ENCODE data around the gene AHNAK. TPM values are rescaled to one million over a fixed set of nuclear protein-coding genes. Genes with fewer than 3 reads are reported as not detected.
A peak's percentile ranks its signal among the peaks of the same experiment; 100 is the strongest.

The AHNAK gene
- total and polyA plus RNA-seq, 2 donors (not counting 3 experiments of a cell fraction or from before 2014, with no cell fraction given), result 35.2 to 436 TPM

DNA sequence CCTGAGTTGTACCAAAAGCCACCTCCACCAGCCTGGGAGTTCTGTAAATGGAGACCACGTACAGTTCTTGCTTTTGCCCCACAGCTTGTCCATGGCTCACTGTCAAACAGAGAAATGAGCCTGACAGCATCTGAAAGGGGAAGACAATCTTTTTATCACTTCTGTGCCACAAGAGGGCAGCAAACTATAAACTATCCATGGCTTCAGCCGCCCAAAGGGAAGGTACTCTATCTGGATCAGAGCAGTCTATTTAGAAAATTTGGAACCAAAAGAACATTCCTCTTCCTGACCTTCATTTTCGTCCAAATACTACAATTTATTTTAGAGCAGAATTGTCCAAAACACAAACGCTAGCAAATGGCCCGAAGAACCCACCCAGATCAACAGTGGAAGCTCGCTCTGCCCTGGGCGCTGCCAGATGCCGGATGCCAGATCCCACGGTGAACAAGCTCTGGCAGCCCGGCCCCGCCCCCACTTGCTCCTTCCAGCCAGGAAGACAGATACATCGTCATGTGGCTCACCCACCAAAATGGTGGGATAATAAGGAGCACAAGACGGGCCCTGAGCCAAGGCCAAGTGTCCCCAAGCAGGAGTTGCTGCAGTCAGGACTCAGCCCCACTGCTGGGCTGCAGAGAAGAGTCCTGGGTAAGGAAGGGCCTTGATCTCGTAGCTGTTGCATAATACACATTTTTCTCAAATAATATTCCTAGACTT lies 151.6 kb downstream of the AHNAK start:
- dilution Hi-C loops (cut with MboI; ENCODE audit: extremely low pct_ligation_motif_present, low sequenced_read_pairs), result no loop called here
- H3K9me1 ChIP-seq (replicated peaks; ENCODE audit: control insufficient read depth, extremely low read depth, insufficient read depth, low read length), result no peaks in the 10 kb centered on the region
- FAIRE-seq (peak; percentile 93), DNase-seq (ENCODE audit: low read depth, low spot score) (peak; percentile 86)
- H3K4me1 ChIP-seq (ENCODE audit: control insufficient read depth, extremely low read depth, insufficient read depth, low read length), result peaks cover 4% of the 10 kb centered on the region
- H3K27ac ChIP-seq (ENCODE audit: insufficient read depth, low read depth, low read length), result peak overlapping the region; percentile 15
- intact Hi-C loops (cut with micrococcal nuclease), result loop anchor here (1.0 to 5.0 kb wide), 7 partner anchors 15 to 487 kb away; partner anchors contain the start of genes EML3, ROM1, SLC3A2 and STX5
- H4K20me1 ChIP-seq (replicated peaks; ENCODE audit: control insufficient read depth, extremely low read depth, insufficient read depth, low read length), result no peaks in the 10 kb centered on the region
- TF ChIP-seq, protein P1, sequence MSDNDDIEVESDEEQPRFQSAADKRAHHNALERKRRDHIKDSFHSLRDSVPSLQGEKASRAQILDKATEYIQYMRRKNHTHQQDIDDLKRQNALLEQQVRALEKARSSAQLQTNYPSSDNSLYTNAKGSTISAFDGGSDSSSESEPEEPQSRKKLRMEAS (IDR thresholded peaks at IDR 0.05; ENCODE audit: insufficient read depth, insufficient read length), result no peak
- peak; percentile 29 for TF ChIP-seq POLR2AphosphoS5 (IDR thresholded peaks at IDR 0.05; ENCODE audit: insufficient read depth, low read depth, low read length)
- TF ChIP-seq FOS (IDR thresholded peaks at IDR 0.05; ENCODE audit: borderline replicate concordance, insufficient read depth, low read length), result no peak
- TF ChIP-seq GATA2 (IDR thresholded peaks at IDR 0.05; ENCODE audit: insufficient read depth, insufficient read length, low read depth, low read length), result no peak
- TF ChIP-seq CTCF (IDR thresholded peaks at IDR 0.05; ENCODE audit: extremely low read depth in 1 of 2, insufficient read depth in 1 of 2, low read depth in 1 of 2, low read length in 2 of 2), result peak; percentile 47 to 56
- no peak for TF ChIP-seq POLR2A (IDR thresholded peaks at IDR 0.05; ENCODE audit: low read depth, low read length)
- ChIA-PET CTCF (interaction anchor here (0.6 to 4.7 kb wide), 64 partner anchors 8 to 1947 kb away, joined by 3 to 122 read pairs (median 5); partner anchors contain the start of genes AHNAK, B3GAT3, C11orf98 and CSKMT), POLR2A (interaction anchor here (0.8 to 1.4 kb wide), 4 partner anchors 30 to 446 kb away, joined by 3 to 4 read pairs (median 4); partner anchors contain the start of gene TUT1)
- peak overlapping the region; percentile 94 for H2AFZ ChIP-seq (ENCODE audit: low read depth, low read length)
- H3K27me3 ChIP-seq (ENCODE audit: control insufficient read depth in 2 of 2, insufficient read depth in 2 of 2, low read length in 2 of 2), result no peaks in the 10 kb centered on the region
- no TSS peak for BruUV-seq (replicated peaks)
- peak overlapping the region; percentile 86 for H3K4me2 ChIP-seq (ENCODE audit: insufficient read depth, low read length)
- H3K9me3 ChIP-seq (replicated peaks; ENCODE audit: control insufficient read depth, insufficient read depth, low read length), result no peaks in the 10 kb centered on the region
- peak overlapping the region; percentile 20 to 71 (median 38) for H3K4me3 ChIP-seq (replicated peaks in 1 of 3; ENCODE audit: insufficient read depth in 1 of 3, low read depth in 1 of 3, low read length in 3 of 3)
- H3K79me2 ChIP-seq (ENCODE audit: control insufficient read depth, insufficient read depth, low read length), result no peaks in the 10 kb centered on the region
- peak overlapping the region; percentile 28 for H3K9ac ChIP-seq (replicated peaks; ENCODE audit: extremely low read depth, insufficient read depth, low read length)
- H3K36me3 ChIP-seq (ENCODE audit: control insufficient read depth in 2 of 2, extremely low read depth in 1 of 2, insufficient read depth in 2 of 2, low read length in 2 of 2), result no peaks in the 10 kb centered on the region
